ENCODE results near the gene ATP5ME.
"Not testable (repeated sequence)": the region's sequence is repeated elsewhere in the genome, so short reads cannot be mapped to it uniquely, and the experiment has no call there.

Gene ATP5ME

GRCh38 chr4:654503-654845 is 19.6 kb downstream of the ATP5ME start:
- DNase-seq (ENCODE audit: low read depth), result no peak

- no peak for DNase-seq (ENCODE audit: low read depth)
Measured at GRCh38 chr4:653831-654502, 20.1 kb downstream of the ATP5ME start.

- no peak for DNase-seq (ENCODE audit: low read depth)
Measured at GRCh38 chr4:653080-653821, 20.8 kb downstream of the ATP5ME start.

- no peak for DNase-seq (ENCODE audit: low read depth)
Measured at GRCh38 chr4:651884-652642, 22.0 kb downstream of the ATP5ME start.

DNA sequence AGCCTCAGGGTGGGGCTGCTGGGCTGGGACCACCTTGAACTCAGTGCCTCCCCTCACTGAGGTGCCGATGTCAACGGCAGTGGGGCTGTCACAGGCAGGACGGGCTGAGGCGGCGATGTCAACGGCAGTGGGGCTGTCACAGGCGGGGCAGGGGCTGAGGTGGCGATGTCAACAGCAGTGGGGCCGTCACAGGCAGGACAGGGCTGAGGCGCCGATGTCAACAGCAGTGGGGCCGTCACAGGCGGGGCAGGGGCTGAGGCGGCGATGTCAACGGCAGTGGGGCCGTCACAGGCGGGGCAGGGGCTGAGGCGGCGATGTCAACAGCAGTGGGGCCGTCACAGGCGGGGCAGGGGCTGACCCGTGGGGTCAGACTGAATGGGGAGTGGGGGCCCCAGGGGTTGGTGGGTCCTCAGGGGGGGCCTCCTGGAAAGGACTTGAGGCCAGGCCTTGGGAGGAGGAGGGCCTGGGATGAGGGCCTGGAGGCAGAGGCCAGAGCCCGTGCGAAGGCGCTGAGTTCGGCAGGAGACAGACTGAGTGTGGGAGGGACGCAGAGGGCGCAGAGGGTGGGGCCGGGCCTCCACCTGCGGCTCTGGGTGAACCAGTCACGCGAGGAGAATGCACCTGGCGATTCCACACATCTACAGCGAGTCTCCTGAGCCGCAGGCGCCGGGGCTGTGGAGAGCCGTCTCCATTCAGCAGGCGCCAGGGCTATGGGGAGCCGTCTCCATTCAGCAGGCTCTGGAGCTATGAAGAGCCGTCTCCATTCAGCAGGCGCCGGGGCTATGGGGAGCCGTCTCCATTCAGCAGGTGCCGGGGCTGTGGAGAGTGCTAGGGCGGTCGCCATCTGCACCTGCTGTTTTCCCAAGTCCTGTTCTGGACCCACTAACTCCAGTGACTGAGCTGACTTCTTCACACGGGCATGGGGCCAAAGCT is 22.9 kb downstream of the ATP5ME start:
- no peak for DNase-seq (ENCODE audit: low read depth)

DNA sequence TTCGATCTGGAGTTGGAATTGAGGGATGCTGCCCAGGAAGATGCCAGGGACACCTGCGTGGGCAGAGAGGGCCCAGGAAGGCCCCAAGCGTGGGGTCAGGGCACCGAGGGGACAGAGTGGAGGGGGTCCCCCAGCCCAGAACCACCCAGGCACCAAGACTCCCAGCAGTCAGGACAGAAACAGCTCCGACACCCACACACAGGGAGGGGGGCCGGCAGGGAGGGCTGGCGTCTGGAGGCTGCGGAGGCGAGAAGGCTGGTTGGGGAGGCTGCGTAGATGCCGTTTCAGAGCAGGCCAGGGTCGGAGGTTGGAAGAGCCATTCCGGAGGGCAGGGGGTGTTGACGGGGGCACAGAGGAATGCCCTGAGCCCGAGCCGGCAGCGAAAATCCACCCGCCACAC is 23.6 kb downstream of the ATP5ME start:
- no peak for DNase-seq (ENCODE audit: low read depth)

DNA sequence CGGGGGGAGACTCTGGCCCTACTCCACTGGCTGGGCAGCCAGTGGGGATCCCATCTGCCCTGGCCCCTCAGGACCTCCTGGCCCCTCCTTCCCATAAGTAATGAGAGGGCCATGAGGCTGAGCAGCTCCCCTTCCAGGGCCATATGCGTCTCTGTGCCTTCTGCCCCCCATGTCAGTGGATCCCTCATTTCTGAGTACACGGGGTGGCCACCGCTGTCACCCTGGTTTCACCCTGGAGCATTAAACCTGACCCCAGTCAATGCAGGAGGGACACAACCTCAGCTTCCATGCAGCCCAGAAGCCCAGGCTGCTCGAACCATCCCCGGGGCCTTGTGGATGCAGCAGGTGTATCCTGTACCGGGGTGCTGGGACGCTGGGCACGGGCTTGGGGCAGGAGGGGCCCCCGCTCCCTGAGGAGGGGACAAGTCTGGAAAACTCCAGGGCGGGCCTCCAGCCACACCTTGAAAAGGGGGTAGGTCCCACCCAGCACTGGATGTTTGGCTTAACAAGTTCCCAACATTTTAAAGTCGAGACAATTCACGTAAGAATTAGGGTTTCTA is 24.2 kb downstream of the ATP5ME start:
- no peak for DNase-seq (ENCODE audit: low read depth)

DNA sequence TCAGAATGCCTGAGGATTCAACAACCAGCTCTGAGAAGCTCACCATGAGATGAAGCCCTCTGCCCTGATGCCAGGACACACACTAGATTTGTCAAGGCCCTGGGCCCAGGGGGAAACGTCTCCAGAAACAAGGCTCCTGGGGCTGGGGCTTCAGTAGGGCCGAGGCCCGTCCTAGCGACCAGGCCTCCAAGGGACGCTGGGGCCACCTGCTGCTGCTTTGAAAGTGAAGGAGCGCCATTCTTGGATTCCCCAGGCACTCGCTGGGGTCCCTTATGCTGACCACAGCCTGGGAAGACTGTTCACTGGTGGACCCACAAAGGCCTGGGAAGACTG is 24.8 kb downstream of the ATP5ME start:
- no peak for DNase-seq (ENCODE audit: low read depth)

DNA sequence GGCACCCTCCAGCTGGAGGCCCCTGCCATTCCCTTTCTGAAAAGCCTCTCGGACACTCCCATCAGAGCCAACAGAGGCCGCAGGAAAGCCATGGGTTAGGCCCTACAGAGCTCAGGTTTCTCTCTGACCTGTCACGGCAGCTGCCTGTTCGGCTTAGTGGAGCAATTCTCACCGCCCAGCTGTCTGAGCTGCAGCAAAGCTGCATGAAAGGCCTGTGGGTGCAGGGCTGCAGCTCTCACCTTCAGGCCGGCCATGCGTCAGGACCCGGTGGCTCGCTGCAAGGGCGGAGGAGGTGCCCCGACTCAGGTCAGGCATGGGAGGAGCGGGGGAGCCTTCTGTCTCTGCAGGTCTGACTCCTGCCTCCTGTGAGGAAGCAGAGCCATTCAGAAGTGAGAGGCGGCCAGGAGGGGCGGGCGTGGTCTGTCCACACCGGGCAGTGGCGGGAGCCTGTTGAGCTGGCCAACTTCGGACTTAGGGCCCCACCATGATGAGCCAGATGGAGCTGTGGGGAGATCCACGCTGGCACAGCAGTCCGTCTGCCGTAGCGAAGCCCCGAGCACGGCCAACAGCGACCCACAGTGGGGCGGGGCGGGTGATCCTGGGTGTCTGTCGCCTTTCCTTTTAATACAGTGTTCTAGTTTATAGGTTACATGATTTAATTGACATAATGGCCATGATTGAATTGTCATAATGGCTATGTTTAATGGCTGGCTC is 25.3 kb downstream of the ATP5ME start:
- DNase-seq (ENCODE audit: low read depth), result no peak

DNA sequence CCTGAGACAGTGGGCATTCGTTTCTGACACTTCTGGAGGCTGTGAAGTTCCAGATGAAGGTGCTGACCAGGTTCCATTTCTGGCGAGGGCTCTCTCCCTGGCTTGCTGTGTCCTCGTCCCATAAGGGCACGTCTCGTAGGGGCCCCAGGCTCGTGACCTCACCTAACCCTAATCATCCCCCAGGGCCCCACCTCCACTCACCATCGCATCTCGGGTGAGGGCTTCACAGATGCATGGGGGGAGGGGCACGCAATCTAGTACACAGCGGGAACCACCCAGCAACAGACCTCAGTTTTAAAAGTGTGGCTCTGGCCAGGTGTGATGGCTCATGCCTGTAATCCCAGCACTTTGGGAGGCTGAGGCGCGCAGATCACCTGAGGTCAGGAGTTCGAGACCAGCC is 26.6 kb downstream of the ATP5ME start:
- DNase-seq (ENCODE audit: low read depth), result no peak

DNA sequence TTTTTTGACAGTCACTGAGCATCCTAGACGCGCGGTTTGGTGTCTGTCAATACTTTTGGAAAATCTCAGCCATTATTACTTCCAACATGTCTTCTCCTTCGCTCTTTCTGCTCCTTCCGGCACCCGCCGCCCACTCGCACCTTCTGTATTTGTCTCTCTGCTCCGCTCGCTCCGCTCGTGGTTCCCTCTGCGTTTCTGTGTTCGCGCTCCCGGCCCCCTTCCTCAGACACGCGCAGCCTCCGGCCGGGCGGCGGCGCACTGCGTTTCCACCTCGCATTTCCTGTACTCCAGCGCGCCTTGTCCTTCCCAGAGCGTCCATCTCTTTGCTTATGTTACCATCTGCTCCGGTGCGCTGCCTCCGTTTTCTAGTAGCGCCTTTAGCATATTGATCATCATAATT is 27.6 kb downstream of the ATP5ME start:
- DNase-seq (ENCODE audit: low read depth), result no peak

- not testable (repeated sequence) for DNase-seq (ENCODE audit: low read depth)
Measured at GRCh38 chr4:642366-642765, 31.7 kb downstream of the ATP5ME start.

- DNase-seq (ENCODE audit: low read depth), result no peak
Measured at GRCh38 chr4:637536-638280, 36.4 kb downstream of the ATP5ME start.

DNA sequence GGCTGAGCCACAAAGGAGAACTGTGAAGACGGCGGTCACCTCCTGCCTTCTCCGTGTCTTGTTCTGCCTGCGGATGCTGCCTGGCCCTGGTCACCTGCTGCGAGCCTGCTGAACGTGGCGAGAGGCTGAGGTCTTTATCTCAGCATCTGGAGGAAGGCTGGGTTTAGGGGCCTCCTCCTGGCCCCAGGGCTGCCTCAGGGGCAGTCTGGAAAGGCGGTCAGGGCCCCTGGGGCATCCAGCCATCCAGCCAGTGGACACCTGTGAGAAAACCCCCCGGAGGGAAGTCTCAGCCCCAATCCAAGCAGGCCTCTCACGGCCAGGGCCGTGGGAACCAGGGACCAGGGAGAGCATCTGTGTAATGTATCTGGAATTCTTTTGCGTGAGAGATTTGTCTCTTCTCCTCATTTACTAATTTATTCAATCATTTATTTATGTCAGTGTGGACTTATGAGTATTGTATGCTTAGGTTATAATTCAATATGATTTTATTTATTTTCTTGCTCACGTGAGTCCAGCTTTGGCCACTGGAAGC is 37.4 kb downstream of the ATP5ME start:
- no peak for DNase-seq (ENCODE audit: low read depth)

- no peak for DNase-seq (ENCODE audit: low read depth)
Measured at GRCh38 chr4:635851-636627, 38.0 kb downstream of the ATP5ME start.

GRCh38 chr4:635066-635835 is 38.8 kb downstream of the ATP5ME start:
- not testable (repeated sequence) for DNase-seq (ENCODE audit: low read depth)

- no peak for DNase-seq (ENCODE audit: low read depth)
Measured at GRCh38 chr4:634599-634985, 39.5 kb downstream of the ATP5ME start.

DNA sequence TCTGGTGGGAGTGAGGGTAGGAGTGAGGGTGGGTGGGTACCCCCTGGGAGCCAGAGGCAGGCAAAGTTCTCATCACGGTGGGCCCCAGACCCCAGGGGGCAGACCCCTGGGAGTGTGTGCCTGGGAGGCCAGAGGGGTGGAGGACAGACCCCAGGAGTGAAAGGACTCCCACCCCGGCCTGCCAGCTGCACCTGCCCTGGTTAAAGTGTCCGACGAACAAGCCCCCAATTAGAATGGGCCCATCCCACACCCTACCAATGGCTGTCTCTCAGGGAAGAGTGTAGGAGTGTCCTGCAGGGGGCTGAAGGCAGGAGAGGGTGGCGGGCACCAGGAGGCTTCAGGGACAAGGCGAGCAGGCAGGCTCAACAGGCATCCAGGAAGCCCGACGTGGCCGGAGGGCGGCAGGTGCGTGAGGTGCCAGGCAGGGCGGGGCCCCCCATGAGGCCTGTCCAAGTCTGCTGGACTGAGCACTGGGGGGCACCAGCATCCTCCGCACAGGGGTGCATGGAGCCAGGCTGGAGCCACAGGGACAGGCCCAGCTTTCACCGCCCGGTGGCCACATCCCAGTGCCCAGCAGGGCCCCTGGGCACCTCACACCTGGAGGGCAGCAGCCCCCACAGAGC is 40.0 kb downstream of the ATP5ME start:
- no peak for DNase-seq (ENCODE audit: low read depth)
